CD4-positive, alpha-beta T cell treated with Interleukin-21 for 1 hour (primary cell): ENCODE results near the gene ITGB3BP.
"Not testable (repeated sequence)": the region's sequence is repeated elsewhere in the genome, so short reads cannot be mapped to it uniquely, and the experiment has no call there.

Experiments used
- DNase-seq: peaks from one replicate; pipeline ENCODE4 v3.0.0-alpha.2; 2020

Gene ITGB3BP

DNA sequence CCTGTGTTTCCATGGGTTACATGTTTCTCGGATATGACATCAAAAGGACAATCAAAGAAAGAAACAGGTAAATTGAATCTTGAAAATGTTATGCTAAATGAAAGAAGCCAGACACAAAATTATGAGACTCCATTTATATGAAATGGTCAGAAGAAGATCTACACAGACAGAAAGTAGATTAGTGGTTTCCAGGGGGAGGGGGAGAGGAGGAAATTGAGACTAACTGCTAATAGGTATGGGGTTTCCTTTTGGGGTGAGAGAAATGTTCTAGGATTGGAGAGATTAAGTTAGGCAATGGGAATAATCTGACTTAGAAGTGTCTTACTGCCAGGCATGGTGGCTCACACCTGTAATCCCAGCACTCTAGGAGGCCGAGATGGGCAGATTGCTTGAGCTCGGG lies 21.8 kb downstream of the ITGB3BP start:
- no peak for DNase-seq

DNA sequence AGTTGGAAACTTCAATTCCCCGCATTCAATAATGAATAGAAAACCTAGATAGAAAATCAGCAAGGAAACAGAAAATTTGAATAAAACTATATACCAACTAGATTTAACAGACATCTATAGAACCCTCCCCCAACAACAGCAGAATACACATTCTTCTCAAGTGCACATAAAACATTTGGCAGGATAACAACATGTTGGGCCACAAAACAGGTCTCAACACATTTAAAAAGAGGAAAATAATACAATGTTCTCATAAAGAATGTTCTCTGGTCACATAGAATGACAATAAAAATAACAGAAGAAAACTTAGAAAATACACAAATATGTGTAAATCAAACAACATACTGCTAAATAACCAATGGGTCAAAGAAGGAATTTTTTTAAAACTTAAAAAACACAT lies 24.9 kb downstream of the ITGB3BP start:
- DNase-seq = no peak

DNA sequence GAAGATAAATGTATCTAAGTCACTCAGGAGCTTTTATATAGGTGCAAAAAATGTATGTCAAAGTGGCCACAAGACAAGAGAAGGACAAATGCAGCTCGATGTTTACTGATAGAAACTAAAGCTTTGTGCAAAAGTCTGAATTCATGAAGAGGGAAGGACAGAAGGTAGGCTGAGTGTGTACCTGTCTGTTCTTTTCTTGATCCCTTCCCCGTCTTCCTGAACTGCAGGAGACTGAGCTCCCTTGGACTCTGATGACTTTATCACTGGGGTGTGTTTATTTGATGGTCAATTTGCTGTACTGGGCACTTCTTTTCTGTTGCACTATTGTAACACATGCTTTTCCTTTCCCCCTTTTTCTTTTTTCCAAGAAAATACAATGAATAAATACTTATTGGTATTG lies 25.4 kb downstream of the ITGB3BP start:
- no peak for DNase-seq

DNA sequence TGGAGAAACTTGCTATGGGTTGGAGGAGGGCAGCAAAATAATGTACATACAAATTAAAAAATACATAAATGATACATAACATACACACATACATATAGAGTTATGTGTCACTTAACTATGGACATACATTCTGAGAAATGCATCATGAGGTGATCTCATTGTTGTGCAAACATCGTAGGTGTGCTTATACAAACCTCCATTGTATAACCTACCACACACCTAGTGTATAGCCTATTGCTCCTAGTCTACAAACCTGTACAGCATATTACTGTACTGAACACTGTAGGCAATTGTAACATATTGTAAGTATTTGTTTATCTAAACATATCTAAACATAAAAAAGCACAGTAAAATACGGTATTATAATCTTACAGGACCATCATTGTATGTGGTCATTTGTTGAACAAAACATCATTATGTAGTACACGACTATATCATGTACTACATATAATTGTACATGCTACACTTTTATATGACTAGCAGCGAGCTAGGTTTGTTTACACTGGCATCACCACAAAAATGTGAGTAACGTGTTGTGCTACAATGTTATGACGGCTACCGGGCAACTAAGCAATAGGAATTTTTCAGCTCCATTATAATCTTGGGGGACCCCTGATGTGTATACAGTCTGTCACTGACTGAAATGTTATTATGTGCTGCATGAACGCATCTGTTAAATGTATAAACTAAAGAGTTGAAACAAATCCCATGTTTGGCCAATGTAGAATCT lies 35.5 kb downstream of the ITGB3BP start:
- DNase-seq = no peak

DNA sequence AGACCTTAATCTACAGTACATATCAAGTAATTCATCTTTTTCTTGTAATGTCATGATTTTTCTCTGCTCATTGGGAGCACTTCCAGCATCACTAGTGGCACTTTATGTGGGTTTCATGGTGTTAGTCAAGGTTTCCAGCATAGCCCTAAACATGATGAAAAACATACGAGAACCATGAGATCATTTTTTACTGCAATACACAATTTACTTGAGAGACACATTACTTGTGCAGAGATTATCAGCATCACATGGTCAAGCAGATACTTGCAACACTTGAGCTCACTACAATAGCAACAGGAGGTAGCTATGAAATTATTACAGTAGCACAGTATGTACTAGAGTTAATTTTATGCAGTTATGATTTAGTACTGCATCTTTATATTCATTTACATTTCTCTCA lies 36.4 kb downstream of the ITGB3BP start:
- no peak for DNase-seq

DNA sequence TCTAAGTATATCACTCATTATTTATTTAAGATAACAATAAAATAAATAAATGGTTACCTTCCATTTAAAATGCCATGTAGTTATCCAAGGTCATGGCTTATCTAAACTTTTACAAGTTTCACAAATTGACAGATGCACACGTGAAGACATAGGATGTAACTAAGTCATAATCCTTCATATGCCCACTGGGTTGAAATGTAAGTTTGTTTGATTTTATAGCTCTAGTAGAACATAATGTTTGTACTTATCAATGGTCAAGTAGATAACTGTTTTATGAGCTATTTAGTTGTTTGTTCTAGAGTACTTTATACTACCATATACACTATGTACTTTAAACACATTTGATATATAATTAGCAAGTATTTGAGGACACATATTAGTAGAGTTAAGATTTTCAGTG lies 43.0 kb downstream of the ITGB3BP start:
- DNase-seq = no peak

DNA sequence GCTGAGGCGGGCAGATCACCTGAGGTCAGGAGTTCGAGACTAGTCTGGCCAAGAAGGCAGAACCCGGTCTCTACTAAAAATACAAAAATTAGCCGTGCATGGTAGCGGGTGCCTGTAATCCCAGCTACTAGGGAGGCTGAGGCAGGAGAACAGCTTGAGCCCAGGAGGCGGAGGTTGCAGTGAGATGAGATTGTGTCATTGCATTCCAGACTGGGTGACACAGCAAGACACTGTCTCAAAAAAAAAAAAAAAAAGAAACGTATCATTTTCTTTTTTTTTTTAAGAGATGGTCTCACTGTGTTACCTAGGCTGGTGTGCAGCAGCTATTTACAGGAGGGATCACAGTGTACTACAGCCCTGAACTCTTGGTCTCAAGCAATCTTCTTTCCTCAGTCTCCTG lies 47.3 kb downstream of the ITGB3BP start:
- no peak for DNase-seq

DNA sequence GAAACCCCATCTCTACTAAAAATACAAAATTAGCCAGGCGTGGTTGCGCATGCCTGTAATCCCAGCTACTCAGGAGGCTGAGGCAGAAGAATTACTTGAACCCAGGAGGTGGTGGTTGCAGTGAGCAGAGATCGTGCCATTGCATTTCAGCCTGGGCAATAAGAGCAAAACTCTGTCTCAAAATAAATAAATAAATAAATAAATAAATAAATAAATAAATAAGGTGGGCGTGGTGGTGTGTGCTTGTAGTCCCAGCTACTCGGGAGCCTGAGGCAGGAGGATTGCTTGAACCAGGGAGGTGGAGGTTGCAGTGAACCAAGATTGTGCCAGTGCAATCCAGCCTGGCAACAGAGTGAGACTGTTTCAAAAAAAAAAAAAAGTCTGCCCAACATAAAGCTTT lies 54.3 kb downstream of the ITGB3BP start:
- not testable (repeated sequence) for DNase-seq

DNA sequence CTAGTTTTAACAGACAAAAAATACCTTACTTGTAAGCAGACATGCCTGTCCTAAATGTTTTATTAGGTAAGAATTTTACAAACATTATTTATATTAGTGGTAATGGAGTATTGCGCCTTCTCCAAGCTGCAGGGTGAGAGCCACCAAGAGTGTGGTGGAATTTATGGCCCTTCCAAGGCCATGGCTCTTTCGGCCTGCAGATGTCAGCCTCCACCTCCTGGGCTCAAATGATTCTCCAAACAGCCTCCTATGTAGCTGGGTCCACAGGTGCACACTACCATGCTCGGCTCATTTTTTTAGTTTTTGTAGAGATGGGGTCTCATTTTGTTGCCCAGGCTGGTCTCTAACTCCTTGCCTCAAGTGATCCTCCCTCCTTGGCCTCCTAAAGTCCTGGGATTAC lies 56.3 kb downstream of the ITGB3BP start:
- DNase-seq = no peak

DNA sequence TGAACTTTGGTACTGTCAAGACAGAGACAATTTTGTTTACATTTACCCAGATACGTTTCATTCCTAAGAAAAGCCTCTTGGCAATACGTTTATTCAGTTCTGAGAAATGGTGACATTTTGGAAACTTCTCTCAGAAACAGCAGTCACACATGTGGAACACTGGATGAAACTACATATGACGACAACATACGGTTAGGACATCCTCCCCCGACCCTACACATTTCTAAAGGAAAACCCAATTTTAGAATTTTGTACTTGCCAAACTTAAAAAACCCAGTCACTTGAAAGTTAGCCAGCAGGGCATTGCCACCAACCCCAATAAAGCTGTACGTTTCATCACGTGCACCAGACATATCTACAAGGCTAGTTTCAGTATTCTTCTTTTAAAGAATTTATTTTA lies 56.8 kb downstream of the ITGB3BP start:
- no peak for DNase-seq

DNA sequence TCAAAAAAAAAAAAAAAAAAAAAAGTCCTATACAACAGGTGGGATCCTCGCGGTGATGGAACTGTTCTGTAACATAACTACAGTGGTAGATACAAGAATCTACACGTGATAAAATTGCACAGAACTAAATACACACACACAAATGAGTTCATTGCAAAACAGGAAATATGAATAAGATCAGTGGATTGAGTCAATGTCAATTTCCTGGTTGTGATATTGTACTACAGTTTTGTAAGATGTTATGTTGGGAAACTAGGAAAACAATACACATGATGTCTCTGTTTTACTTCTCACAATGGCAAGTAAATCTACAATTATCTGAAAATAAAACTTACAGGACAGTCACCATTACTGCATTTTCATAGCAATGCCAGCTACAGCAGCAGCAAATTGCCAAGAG lies 59.8 kb downstream of the ITGB3BP start:
- no peak for DNase-seq

DNA sequence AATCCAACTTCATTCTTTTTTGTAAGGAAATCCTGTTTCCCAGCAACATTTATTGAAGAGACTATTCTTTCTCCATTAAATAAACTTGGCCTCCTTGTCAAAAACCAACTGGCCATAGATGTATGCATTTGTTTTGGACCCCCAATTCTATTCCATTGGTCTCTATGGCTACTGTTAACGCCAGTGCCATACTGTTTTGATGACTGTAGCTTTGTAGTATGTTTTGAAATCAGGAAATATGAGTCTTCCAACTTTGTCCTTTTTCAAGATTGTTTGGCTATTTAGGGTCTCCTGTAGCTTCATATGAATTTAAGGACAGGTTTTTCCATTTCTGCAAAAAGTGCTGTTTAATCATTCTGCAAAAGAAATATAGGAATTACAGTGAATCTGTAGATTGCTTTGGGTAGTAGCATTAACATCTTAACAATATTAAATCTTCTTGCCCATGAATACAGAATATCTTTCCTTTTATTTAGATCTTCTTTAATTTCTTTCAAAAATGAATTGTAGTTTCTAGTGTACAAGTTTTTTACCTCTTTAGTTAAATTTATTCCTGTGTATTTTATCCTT lies 61.3 kb downstream of the ITGB3BP start:
- no peak for DNase-seq

DNA sequence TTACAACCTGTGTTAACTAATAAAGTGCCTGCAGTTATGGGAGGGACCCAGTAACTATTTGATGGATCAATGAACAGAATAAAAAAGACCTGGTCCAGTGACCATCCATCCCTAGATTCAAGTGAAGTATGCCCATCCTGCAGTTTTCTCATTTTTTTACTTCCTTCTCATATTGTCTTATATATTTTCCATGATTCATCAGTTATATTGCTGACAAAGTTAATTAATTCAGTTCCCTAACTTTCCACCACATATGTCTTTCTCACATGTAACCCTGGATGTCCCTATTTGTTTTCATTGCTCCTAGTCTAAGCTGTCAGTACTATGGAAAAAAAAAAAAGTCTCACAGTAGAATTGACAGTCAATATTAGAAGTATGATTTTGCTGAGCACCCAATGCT lies 64.3 kb downstream of the ITGB3BP start:
- DNase-seq = no peak

DNA sequence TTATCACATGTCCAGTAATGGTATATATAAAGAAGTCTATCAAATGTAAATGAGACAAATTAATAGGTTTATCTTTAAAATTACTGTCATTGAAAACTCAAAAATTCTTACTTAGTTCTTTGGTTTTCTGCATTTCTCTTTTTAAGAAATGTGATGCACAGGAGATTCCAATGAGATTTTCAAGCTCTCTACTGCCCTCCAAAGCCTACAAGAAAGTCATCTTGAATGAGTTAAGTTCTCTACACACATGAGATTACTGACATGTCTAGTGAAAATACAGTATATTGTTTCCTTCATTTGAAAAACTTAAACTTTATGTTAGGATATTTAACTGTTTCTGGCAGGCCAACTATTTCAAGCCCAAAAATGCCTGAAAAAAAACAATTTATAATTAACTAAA lies 68.8 kb downstream of the ITGB3BP start:
- DNase-seq = no peak

DNA sequence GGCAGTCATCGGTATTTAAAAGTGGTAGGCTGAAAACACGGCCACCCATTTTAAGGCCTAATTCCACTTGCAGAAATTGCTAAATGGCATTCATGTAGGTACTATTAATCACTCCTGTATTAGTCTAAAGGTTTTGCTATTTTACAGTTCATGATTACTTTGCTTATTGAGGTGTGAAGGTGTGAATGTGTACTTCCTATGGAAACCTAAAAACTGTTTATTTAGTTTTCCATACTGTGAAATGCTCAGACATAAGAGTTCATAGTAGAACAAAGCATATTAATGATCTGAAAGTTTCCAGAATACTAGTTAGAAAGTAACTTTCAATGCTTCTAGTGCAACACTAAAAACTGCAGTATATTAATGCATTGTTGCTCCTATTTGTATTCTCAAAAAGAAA lies 69.8 kb downstream of the ITGB3BP start:
- DNase-seq = no peak

DNA sequence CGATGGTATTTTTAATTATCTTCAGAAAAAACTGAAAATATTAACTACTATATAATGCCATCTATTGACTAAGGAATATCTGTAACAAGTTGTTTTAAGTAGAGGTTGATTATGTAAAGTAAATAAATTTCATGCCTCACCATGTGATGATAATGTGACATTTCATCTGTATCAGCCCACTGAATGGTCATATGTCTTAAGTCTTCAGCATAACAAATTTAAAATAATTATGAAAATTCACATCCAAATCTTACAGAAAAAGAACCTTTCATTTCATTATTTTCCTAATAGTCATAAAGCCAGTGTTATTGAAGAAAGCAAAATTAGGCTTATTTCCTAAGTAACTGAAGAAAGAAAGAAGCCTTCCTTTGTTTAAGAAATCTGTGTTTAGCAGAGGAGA lies 72.6 kb downstream of the ITGB3BP start:
- DNase-seq = no peak

DNA sequence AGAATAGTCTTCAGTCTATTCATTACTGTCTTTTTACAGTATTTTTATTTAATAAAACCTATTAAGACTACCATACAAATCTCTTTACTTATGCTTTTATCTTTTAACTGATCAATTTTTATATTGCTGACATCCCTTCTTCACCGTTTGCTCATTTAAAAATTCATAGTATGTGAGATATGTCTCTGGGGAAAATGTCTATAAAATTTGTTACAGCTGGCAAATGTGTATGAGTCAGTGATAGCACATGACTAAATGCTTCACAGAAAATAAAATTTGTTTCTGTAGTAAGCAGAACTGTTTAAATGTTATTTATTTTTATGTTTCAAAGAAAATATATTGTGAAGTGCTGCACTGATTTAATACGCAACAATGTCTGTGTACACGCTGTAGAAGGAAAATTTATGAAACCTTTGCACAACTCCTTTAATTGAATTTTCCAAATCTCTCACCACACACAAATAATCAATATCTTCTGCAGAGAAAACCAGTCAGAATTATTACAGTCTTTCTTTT lies 74.2 kb downstream of the ITGB3BP start:
- no peak for DNase-seq

DNA sequence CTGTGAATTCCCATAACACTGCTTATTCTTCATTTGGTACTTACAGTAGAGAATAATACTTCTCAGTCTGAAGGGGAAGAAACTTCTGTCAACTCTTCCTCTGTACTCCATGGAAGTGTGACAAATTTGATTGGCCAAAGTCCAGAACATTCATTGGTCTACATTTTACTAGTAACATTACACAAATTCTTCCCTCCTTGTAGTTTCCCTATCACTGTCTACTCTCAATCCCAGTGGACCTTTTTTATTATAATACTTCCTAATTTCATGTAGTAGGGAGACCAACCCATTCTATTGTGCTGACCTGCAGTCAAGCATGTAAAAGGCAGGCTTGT lies 80.9 kb downstream of the ITGB3BP start:
- no peak for DNase-seq

DNA sequence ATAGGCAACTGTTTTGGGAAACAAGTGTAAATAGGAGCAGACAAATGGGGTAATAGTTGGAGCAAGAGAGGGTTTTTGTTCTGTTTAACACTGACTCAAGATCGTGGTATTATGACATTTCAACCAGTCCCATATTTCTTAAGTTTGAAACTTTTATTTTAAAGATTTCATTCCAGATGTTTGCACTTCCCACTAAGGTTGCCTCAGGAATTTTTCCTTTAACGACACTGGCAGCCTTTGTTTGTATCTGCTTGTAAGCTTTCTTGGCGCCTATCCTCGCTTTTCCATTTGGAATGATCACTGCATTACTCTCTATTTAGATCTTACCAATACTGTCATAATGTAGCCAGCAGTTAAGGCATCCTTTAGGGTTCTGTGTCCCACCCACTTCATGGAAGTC lies 87.9 kb downstream of the ITGB3BP start:
- no peak for DNase-seq

DNA sequence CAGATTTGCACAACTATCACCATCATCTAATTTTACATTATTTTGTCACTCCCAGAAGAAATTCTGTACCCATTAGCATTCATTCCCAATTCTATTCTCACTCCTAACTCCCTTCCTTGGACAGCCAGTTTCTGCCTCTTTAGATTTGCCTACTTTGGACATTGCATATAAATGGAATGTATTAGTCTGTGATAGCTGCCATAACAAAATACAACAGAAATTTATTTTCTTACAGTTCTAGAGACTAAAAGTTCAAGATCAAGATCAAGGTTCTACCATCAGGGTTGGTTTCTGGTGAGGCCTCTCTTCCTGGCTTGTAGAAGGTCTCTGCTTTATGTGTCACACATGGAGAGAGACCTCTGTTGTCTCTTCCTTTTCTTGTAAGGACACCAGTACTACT lies 93.7 kb downstream of the ITGB3BP start:
- no peak for DNase-seq

DNA sequence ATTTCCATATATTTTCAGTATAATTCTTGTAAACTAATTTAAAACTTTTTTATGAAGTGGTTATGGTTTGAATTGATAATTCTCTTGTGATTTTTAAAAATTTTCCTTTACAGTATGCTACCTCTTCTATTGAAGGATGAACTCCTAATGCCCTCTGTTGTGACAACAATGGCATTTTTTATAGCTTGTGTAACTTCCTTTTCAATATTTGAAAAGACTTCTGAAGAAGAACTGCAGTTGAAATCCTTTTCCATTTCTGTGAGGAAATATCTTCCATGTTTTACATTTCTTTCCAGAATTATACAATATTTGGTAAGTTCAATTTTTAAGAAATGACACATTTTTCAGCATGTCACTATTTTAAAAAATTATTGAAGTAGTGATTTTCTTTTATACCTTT lies 94.2 kb downstream of the ITGB3BP start:
- no peak for DNase-seq

DNA sequence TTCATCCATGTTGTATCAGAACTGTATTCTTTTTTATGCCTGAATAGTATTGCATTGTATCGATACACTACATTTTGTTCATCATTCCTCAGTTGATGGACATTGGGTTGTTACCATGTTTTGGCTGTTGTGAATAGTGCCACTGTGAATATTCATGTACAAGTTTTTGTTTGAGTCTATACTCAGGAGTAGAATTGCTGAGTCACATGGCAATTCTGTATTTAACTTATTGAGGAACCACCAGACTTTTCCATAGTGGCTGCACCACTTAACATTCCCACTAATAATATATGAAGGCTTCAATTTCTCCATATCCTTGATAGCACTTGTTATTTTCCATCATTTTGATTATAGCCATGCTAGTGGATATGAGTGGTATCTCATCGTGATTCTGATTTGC lies 99.4 kb downstream of the ITGB3BP start:
- DNase-seq = no peak

DNA sequence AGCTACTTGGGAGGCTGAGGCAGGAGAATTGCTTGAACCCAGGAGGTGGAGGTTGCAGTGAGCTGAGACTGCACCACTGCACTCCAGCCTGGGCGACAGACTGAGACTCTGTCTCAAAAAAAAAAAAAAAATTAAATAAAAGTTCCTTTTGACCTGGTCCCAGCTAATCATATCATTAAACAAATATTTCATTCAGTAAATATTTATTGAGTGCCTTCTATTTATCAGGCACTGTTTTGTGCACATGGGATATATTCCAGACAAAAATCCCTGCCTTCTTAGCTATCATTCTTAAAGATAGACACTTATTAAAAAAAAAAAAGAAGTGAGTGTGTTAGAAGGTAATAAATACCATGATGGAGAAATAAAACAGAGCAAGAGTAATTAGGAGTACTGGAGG lies 102.3 kb downstream of the ITGB3BP start:
- DNase-seq = not testable (repeated sequence)

DNA sequence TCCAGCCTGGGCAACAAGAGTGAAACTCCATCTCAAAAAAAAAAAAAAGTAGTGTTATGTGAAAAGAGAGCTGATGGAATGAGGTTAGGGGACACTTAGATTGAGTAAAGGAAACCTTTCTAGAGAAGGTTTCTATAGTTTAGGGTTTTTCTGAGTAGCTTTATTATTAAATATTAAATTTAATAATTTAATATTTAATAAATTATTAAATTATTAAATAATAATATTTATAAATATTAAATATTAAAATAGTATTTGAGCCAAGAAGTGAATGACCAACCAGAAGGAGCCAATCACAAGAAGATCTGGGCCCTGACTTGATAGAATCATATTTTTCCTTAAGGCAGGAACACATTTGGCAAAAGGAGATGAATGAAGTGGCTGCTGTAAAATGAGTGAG lies 104.9 kb downstream of the ITGB3BP start:
- no peak for DNase-seq

DNA sequence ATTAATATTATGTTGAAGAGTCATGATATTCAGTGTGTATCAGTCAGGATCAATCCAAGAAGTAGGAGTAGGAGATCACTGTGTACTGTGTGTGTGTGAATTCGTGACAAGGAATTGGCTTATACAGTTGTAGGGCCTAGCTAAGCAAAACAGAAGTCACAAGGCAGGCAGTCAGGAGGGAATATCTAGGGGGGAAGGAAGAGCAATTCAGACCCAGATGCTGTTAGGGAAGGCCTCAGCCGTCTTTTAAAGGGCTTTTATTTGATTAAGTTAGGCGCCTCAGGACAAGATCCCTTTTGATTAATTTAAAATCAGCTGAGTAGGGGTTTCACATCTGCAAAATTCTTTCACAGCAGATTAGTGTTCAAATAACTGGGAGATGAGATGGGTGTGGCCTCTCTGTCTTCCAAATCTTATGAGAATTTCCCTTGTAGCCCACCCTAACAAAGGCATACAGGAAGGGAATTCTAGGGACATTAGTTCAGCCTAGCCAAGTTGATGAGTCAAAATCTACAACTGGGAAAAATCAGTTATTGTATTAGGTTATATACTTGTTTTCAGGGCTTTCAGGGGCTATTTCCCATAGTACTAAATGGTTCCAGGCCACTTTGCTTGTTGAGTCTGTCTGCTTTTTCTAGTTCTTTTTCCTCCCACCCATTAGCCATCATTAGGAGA lies 108.2 kb downstream of the ITGB3BP start:
- no peak for DNase-seq
